Epithelial cell of proximal tubule (primary cell): ENCODE results near the gene NRXN3. TPM values are rescaled to one million over a fixed set of nuclear protein-coding genes. Genes with fewer than 3 reads are reported as not detected.

Source experiments
- DNase-seq: peaks from one replicate; pipeline ENCODE4 v3.0.0-alpha.2; 2011; ENCODE audit warnings: low read depth
- H3K4me3 ChIP-seq: 2 replicates; pipeline ENCODE4 v1.5.1; 2011; ENCODE audit warnings: low read depth, mild to moderate bottlenecking, low read length
- CTCF ChIP-seq: conservative IDR thresholded peaks from 2 replicates; pipeline ENCODE4 v1.5.1; 2012; ENCODE audit warnings: low read depth, mild to moderate bottlenecking, low read length
- total RNA-seq: library from RNA; depleted of rRNA; stranded (reverse); fragments of >200 nt; gene quantifications from 2 replicates; pipeline ENCODE4 v1.2.3, GENCODE V29; 2015

Gene NRXN3
- total RNA-seq, 1 donor from 2014 or later: 1.2 TPM

GRCh38 chr14:79357307-79357706 lies 1187.1 kb downstream of the NRXN3 start:
- H3K4me3 ChIP-seq: no peak overlapping the region
- TF ChIP-seq CTCF: no peak
- no peak for DNase-seq

- no peak for TF ChIP-seq CTCF
- no peak overlapping the region for H3K4me3 ChIP-seq
- DNase-seq: no peak
Measured at GRCh38 chr14:79363291-79363690, 1193.1 kb downstream of the NRXN3 start.

GRCh38 chr14:79369359-79370332 lies 1199.5 kb downstream of the NRXN3 start:
- DNase-seq: peak; percentile 22
- no peak for TF ChIP-seq CTCF
- no peak overlapping the region for H3K4me3 ChIP-seq

GRCh38 chr14:79370969-79371368 lies 1200.8 kb downstream of the NRXN3 start:
- DNase-seq: no peak
- H3K4me3 ChIP-seq: no peak overlapping the region
- TF ChIP-seq CTCF: no peak

- DNase-seq: no peak
- no peak for TF ChIP-seq CTCF
- no peak overlapping the region for H3K4me3 ChIP-seq
Measured at GRCh38 chr14:79373451-79373850, 1203.3 kb downstream of the NRXN3 start.

GRCh38 chr14:79375356-79375755 lies 1205.2 kb downstream of the NRXN3 start:
- TF ChIP-seq CTCF: no peak
- DNase-seq: no peak
- no peak overlapping the region for H3K4me3 ChIP-seq

GRCh38 chr14:79376557-79376956 lies 1206.4 kb downstream of the NRXN3 start:
- DNase-seq: no peak
- TF ChIP-seq CTCF: no peak
- no peak overlapping the region for H3K4me3 ChIP-seq
